ENCODE data around the gene CLMP.

Gene CLMP

DNA sequence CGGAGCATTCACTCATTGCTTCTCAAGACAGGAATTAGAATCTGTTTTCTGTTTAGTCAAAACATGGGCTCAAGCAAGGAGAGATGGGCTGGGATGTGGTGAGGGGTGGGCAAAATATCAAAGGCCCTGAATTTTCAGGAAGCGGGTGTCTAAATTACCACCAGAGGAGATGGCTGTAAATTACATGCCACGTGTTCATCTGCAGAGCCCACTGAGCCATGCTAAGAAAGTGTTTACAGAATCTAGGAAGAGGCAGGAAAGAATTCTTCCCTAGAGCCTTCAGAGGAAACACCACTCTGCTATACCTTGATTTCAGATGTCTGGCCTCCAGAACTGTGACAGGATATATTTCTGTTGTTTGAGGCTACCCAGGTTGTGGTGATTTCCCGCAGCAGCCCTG, 46.1 kb downstream of the CLMP start:
- TF ChIP-seq CTCF (IDR thresholded peaks at IDR 0.05; ENCODE audit: insufficient read depth, low read length) (no peak), GABPA (IDR thresholded peaks at IDR 0.05; ENCODE audit: low read depth) (no peak), SPI1 (IDR thresholded peaks at IDR 0.05; ENCODE audit: borderline replicate concordance, low read depth) (no peak), POLR2AphosphoS5 (IDR thresholded peaks at IDR 0.05; ENCODE audit: low read depth) (no peak)
- TF ChIP-seq, protein P1, sequence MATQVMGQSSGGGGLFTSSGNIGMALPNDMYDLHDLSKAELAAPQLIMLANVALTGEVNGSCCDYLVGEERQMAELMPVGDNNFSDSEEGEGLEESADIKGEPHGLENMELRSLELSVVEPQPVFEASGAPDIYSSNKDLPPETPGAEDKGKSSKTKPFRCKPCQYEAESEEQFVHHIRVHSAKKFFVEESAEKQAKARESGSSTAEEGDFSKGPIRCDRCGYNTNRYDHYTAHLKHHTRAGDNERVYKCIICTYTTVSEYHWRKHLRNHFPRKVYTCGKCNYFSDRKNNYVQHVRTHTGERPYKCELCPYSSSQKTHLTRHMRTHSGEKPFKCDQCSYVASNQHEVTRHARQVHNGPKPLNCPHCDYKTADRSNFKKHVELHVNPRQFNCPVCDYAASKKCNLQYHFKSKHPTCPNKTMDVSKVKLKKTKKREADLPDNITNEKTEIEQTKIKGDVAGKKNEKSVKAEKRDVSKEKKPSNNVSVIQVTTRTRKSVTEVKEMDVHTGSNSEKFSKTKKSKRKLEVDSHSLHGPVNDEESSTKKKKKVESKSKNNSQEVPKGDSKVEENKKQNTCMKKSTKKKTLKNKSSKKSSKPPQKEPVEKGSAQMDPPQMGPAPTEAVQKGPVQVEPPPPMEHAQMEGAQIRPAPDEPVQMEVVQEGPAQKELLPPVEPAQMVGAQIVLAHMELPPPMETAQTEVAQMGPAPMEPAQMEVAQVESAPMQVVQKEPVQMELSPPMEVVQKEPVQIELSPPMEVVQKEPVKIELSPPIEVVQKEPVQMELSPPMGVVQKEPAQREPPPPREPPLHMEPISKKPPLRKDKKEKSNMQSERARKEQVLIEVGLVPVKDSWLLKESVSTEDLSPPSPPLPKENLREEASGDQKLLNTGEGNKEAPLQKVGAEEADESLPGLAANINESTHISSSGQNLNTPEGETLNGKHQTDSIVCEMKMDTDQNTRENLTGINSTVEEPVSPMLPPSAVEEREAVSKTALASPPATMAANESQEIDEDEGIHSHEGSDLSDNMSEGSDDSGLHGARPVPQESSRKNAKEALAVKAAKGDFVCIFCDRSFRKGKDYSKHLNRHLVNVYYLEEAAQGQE (IDR thresholded peaks at IDR 0.05; ENCODE audit: insufficient replicate concordance, low read depth): no peak
- DNase-seq (ENCODE audit: low read depth in 1 of 2, low spot score in 1 of 2): no peak
- Histone ChIP-seq H3K27me3 (ENCODE audit: insufficient read depth, poor library complexity, severe bottlenecking) (peaks cover 3% of the 10 kb centered on the region), H3K4me3 (replicated peaks; ENCODE audit: insufficient read depth, low read length) (no peak overlapping the region), H3K27ac (replicated peaks) (no peak overlapping the region)

GRCh38 chr11:123145661-123146060, 49.4 kb downstream of the CLMP start:
- TF ChIP-seq, protein P1 (IDR thresholded peaks at IDR 0.05; ENCODE audit: insufficient replicate concordance, low read depth): no peak
- TF ChIP-seq GABPA (IDR thresholded peaks at IDR 0.05; ENCODE audit: low read depth) (no peak), SPI1 (IDR thresholded peaks at IDR 0.05; ENCODE audit: borderline replicate concordance, low read depth) (no peak), CTCF (IDR thresholded peaks at IDR 0.05; ENCODE audit: insufficient read depth, low read length) (no peak), POLR2AphosphoS5 (IDR thresholded peaks at IDR 0.05; ENCODE audit: low read depth) (no peak)
- H3K4me3 ChIP-seq (replicated peaks; ENCODE audit: insufficient read depth, low read length): no peak overlapping the region

GRCh38 chr11:123145220-123145619, 49.8 kb downstream of the CLMP start:
- Histone ChIP-seq H3K27ac (replicated peaks) (no peak overlapping the region), H3K27me3 (ENCODE audit: insufficient read depth, poor library complexity, severe bottlenecking) (peaks cover 3% of the 10 kb centered on the region), H3K4me3 (replicated peaks; ENCODE audit: insufficient read depth, low read length) (no peak overlapping the region)
- DNase-seq (ENCODE audit: low read depth in 1 of 2, low spot score in 1 of 2): no peak
- TF ChIP-seq CTCF (IDR thresholded peaks at IDR 0.05; ENCODE audit: insufficient read depth, low read length) (no peak), POLR2AphosphoS5 (IDR thresholded peaks at IDR 0.05; ENCODE audit: low read depth) (no peak), GABPA (IDR thresholded peaks at IDR 0.05; ENCODE audit: low read depth) (no peak), SPI1 (IDR thresholded peaks at IDR 0.05; ENCODE audit: borderline replicate concordance, low read depth) (no peak)
- TF ChIP-seq, protein P1 (IDR thresholded peaks at IDR 0.05; ENCODE audit: insufficient replicate concordance, low read depth): no peak

More at GRCh38 chr11:123145661-123146060, 49.4 kb downstream of the CLMP start:
- H3K27ac ChIP-seq (replicated peaks): no peak overlapping the region
- no peak for DNase-seq (ENCODE audit: low read depth in 1 of 2, low spot score in 1 of 2)
- H3K27me3 ChIP-seq (ENCODE audit: insufficient read depth, poor library complexity, severe bottlenecking): peaks cover 3% of the 10 kb centered on the region
